ENCODE measurements around the gene DCC. TPM values are rescaled to one million over a fixed set of nuclear protein-coding genes. Genes with fewer than 3 reads are reported as not detected.

DCC gene
- polyA plus RNA-seq, 2 of the 4 experiments (the other 2 are of a cell fraction): 0.12 TPM; not detected in 1

- no peaks in the 10 kb centered on the region for H3K4me1 ChIP-seq
- DNase-seq (ENCODE audit: low read depth in 1 of 2, low spot score in 1 of 2) (no peak), FAIRE-seq (no peak), ATAC-seq (no peak)
- no peaks in the 10 kb centered on the region for H3K9me3 ChIP-seq
- no peak for TF ChIP-seq EHMT2 (IDR thresholded peaks at IDR 0.05; ENCODE audit: low read depth)
- TF ChIP-seq USF2 (IDR thresholded peaks at IDR 0.05): no peak
- no peak for TF ChIP-seq KDM5A (IDR thresholded peaks at IDR 0.05)
- no peak for TF ChIP-seq ZNF302 (CRISPR knock-in tag; IDR thresholded peaks at IDR 0.05)
- no peak for TF ChIP-seq POLR2AphosphoS2 (conservative IDR thresholded peaks at IDR 0.05; ENCODE audit: low read length)
- TF ChIP-seq FOSB (CRISPR knock-in tag; IDR thresholded peaks at IDR 0.05): no peak
- TF ChIP-seq ZFP36 (IDR thresholded peaks at IDR 0.05; ENCODE audit: borderline replicate concordance, partially characterized antibody): no peak
- TF ChIP-seq EP300 (IDR thresholded peaks at IDR 0.05): no peak
- TF ChIP-seq HMGXB4 (CRISPR knock-in tag; IDR thresholded peaks at IDR 0.05; ENCODE audit: borderline replicate concordance): no peak
- TF ChIP-seq SREBF2 (IDR thresholded peaks at IDR 0.05): no peak
- TF ChIP-seq RCOR1 (IDR thresholded peaks at IDR 0.05; ENCODE audit: low read depth, low read length): no peak
- TF ChIP-seq E2F6 (IDR thresholded peaks at IDR 0.05; ENCODE audit: borderline replicate concordance, low read depth): no peak
- no peak for TF ChIP-seq SMC3 (IDR thresholded peaks at IDR 0.05)
- ChIA-PET POLR2A (no interaction called here), CTCF (no interaction called here)
- 41% methylated on average over 2 of the region's 2 CpGs for WGBS (ENCODE audit: missing lambda C conversion rate)
- no peak overlapping the region for H3K27ac ChIP-seq
- no peak overlapping the region for H3K4me3 ChIP-seq
- no peak overlapping the region for H3K4me2 ChIP-seq
These were observed 1213.0 kb downstream of the DCC start for GRCh38 chr18:53553030-53553429.

GRCh38 chr18:53556450-53556849 is 1216.5 kb downstream of the DCC start:
- POLR2A ChIA-PET: no interaction called here
- CTCF ChIA-PET: no interaction called here
- Histone ChIP-seq H3K27ac (no peak overlapping the region), H3K4me3 (no peak overlapping the region), H3K4me1 (no peaks in the 10 kb centered on the region), H3K9me3 (no peaks in the 10 kb centered on the region), H3K4me2 (no peak overlapping the region)
- 5% methylated on average over 2 of the region's 2 CpGs for WGBS (ENCODE audit: missing lambda C conversion rate)
- no peak for DNase-seq (ENCODE audit: low read depth in 1 of 2, low spot score in 1 of 2)
- ATAC-seq: no peak
- TF ChIP-seq SREBF2 (IDR thresholded peaks at IDR 0.05): no peak
- TF ChIP-seq ELK1 (IDR thresholded peaks at IDR 0.05; ENCODE audit: low read depth, low read length): no peak
- TF ChIP-seq REST (IDR thresholded peaks at IDR 0.05): no peak
- no peak for FAIRE-seq

GRCh38 chr18:53560546-53560945 is 1220.5 kb downstream of the DCC start:
- CTCF ChIA-PET: no interaction called here
- FAIRE-seq: no peak
- Histone ChIP-seq H3K4me3 (no peak overlapping the region), H3K27ac (no peak overlapping the region), H3K4me2 (no peak overlapping the region), H3K9me3 (no peaks in the 10 kb centered on the region), H3K4me1 (no peaks in the 10 kb centered on the region)
- WGBS (ENCODE audit: missing lambda C conversion rate): 8% methylated on average over 2 of the region's 2 CpGs
- POLR2A ChIA-PET: no interaction called here
- no peak for ATAC-seq
- DNase-seq (ENCODE audit: low read depth in 1 of 2, low spot score in 1 of 2): no peak
- TF ChIP-seq FOXS1 (CRISPR knock-in tag; IDR thresholded peaks at IDR 0.05) (no peak), BCL3 (IDR thresholded peaks at IDR 0.05) (no peak), MAX (IDR thresholded peaks at IDR 0.05) (no peak), HDAC2 (IDR thresholded peaks at IDR 0.05) (no peak), RFX5 (IDR thresholded peaks at IDR 0.05) (no peak), POLR2A (IDR thresholded peaks at IDR 0.05; ENCODE audit: low read length) (no peak), CBX2 (IDR thresholded peaks at IDR 0.05; ENCODE audit: borderline replicate concordance, low read depth) (no peak), REST (IDR thresholded peaks at IDR 0.05) (no peak)

Measured in A549 (cell line).